HG03575 (cell line): Measurements from ENCODE around the gene PAFAH2.

ENCODE experiments used
- ATAC-seq: cut with Tn5 transposase; IDR thresholded peaks from one replicate; pipeline ENCODE4 v1.9.1; 2021; ENCODE audit not compliant: unreplicated experiment, insufficient number of reproducible peaks, low FRiP score; ENCODE audit errors: extremely low read depth

Gene PAFAH2

GRCh38 chr1:25918615-25919014, 79.2 kb downstream of the PAFAH2 start:
- no peak for ATAC-seq

- no peak for ATAC-seq
Observed at GRCh38 chr1:25917996-25918395, 79.9 kb downstream of the PAFAH2 start.

GRCh38 chr1:25916460-25916859, 81.4 kb downstream of the PAFAH2 start:
- no peak for ATAC-seq

GRCh38 chr1:25914074-25914995, 83.5 kb downstream of the PAFAH2 start:
- no peak for ATAC-seq

- no peak for ATAC-seq
Observed at GRCh38 chr1:25913206-25913605, 84.7 kb downstream of the PAFAH2 start.

- ATAC-seq, result no peak
Observed at GRCh38 chr1:25912076-25912831, 85.6 kb downstream of the PAFAH2 start.

- ATAC-seq, result no peak
Observed at GRCh38 chr1:25911162-25911561, 86.7 kb downstream of the PAFAH2 start.
